Measurements from ENCODE around the gene TMEM141.

DNA sequence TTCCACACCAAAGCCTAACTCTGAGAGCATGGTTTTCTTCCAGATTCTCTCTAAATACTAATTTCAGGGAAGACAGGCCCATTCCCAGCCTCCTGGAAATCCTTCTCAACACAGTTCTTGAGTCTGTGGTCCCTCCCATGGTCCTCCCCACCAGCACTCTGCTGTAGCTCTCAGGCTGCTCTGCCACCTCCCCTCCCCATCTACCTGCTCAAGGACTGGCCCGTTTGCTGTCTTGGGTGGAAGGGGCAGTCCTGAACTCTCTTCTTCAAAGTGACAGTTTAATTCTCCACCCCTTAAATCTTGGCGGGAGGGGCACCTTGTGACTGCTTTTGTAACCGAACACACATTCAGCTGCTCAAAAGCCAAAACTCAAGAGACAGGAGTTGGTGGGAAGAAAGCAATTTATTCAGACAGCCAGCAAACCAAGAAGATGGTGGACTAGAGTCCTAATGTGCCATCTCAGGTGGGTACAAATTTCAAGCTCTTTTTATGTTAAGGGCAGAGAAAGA, 19.2 kb upstream of the TMEM141 start:
- TF ChIP-seq CTCF (IDR thresholded peaks at IDR 0.05) (no peak), POLR2A (IDR thresholded peaks at IDR 0.05) (no peak), EP300 (IDR thresholded peaks at IDR 0.05) (no peak)
